AG09309 (cell line): Measurements from ENCODE around the gene LNPK.

ENCODE experiments used
- DNase-seq: peaks from one replicate; pipeline ENCODE4 v3.0.0-alpha.2; 2010; ENCODE audit warnings: low read depth
- H3K4me3 ChIP-seq: 2 replicates; pipeline ENCODE4 v1.5.1; 2011; ENCODE audit warnings: mild to moderate bottlenecking, low read depth, low read length, moderate library complexity; ENCODE audit not compliant: control insufficient read depth
- TF ChIP-seq, protein P1 (sequence below): IDR thresholded peaks from 2 replicates; pipeline ENCODE4 v1.5.1; 2011; ENCODE audit warnings: mild to moderate bottlenecking, low read depth, low read length, inconsistent platforms; ENCODE audit not compliant: insufficient read depth, control insufficient read depth; ENCODE audit errors: missing control alignments

LNPK gene, protein sequence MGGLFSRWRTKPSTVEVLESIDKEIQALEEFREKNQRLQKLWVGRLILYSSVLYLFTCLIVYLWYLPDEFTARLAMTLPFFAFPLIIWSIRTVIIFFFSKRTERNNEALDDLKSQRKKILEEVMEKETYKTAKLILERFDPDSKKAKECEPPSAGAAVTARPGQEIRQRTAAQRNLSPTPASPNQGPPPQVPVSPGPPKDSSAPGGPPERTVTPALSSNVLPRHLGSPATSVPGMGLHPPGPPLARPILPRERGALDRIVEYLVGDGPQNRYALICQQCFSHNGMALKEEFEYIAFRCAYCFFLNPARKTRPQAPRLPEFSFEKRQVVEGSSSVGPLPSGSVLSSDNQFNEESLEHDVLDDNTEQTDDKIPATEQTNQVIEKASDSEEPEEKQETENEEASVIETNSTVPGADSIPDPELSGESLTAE

DNA sequence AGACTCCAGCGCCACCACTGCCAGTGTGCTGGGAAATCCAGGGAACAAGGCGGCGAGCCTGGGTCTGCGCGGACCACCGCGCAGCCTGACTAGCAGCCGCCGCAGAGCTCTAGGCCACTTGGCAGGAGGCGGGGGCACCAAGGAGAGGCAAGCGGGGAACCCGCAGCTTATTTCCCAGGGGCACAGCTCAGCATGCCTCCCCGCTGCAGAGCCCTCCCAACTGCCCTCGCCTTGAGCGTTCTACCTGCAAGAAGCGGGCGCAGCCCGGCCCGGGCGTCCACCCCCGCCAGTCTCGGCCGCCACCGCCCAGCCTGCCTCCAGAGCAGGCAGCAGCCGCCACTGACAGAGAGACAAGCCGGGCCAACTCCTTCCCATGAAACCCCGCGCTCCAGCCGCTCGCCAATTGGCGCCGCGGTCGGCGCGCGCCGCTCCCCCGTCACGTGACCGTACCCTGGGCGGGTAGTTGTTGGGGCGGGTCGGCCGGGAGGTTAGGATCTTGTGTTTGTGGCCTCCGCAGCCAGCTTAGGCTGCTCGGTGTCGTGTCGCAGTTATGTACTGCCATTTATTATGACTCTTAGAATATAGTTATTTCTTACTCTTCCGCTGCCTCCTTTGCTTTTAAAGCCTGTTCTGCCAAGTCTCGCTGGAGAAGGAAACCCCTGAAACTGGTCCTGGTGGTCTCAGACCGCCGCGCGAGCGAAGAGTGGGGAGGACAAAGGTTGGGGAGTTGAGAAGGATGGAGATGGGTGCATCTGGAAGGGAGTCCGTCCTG lies at the start of gene LNPK:
Gene LNPK, minus strand, starts transcription at position 352 of the 772 bp plus-strand sequence. CDS start 6,683 bp downstream, outside the sequence.
- DNase-seq: peak; percentile 46
- peak within 1 kb of the TSS; percentile 83 for H3K4me3 ChIP-seq
- TF ChIP-seq, protein P1, sequence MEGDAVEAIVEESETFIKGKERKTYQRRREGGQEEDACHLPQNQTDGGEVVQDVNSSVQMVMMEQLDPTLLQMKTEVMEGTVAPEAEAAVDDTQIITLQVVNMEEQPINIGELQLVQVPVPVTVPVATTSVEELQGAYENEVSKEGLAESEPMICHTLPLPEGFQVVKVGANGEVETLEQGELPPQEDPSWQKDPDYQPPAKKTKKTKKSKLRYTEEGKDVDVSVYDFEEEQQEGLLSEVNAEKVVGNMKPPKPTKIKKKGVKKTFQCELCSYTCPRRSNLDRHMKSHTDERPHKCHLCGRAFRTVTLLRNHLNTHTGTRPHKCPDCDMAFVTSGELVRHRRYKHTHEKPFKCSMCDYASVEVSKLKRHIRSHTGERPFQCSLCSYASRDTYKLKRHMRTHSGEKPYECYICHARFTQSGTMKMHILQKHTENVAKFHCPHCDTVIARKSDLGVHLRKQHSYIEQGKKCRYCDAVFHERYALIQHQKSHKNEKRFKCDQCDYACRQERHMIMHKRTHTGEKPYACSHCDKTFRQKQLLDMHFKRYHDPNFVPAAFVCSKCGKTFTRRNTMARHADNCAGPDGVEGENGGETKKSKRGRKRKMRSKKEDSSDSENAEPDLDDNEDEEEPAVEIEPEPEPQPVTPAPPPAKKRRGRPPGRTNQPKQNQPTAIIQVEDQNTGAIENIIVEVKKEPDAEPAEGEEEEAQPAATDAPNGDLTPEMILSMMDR: no peak

DNA sequence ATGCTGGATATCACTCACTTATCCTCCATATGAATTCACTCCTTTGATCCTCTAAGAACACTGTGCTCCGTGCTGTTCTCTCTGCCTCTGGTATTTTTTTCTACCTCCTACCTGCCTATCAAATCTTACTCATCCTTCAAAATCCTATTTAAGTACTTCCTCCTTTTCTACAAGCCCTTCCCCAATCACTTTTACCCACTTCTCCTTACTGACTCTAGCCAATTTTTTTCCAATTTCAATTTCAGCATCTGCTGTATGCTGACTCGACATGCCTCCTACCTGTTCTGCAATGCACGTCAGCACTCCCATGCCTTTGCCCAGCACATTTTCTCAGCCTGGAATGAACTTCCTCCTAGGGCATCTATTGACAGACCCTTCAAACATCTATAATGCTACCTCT lies 37.3 kb upstream of the LNPK start:
- no peak for DNase-seq
- TF ChIP-seq, protein P1: no peak
- no peak overlapping the region for H3K4me3 ChIP-seq

DNA sequence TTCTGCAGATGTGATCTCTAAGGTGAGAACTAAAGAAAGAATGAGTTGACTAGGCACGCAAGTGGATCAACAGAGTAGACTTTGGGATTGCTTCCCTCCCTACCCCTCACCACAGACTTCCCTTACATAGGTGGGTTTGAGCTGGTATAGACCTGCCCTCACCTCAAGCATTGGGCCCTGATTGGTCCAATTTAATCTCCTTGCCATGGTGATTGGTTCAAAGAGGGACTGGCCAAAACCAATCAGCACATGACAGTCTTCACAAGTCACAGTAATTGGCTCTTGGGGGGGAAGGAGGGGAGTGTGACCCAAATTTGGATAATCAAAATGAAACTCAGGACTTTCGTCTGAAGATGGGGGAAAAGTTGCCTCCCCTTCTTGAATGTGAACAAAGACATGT lies 36.6 kb upstream of the LNPK start:
- TF ChIP-seq, protein P1: no peak
- no peak overlapping the region for H3K4me3 ChIP-seq
- no peak for DNase-seq

DNA sequence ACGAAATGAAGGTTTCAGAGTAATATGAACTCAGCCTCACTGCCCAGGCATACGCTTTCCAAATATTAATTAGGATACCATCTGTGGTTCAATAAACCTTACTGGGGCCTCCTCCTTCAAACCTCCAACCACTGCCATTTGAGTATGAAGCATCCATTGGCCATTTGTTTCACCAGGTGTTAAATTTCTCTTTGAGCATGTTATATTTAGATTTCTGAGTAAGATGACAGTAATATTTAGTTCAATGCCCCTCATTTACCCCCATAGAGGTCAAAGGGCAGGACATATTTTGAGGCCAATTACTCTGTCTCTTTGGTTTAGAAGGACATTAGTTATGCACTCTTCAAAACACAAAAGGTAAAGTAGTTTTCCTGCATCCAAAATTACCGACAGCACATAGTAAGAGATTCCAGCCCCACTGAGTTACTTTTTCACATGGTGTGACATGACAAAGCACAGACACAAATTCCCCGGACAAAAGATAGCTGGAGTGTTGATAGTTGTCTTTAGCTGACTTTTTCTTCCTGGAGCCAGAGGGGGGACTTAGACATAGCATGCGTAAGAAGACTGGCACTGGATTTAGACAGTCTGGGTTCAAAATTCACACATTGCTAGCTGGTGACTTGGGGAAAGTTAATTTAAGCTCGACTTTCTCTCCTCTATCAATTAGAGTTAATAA lies 33.1 kb upstream of the LNPK start:
- TF ChIP-seq, protein P1: no peak
- H3K4me3 ChIP-seq: no peak overlapping the region
- no peak for DNase-seq

DNA sequence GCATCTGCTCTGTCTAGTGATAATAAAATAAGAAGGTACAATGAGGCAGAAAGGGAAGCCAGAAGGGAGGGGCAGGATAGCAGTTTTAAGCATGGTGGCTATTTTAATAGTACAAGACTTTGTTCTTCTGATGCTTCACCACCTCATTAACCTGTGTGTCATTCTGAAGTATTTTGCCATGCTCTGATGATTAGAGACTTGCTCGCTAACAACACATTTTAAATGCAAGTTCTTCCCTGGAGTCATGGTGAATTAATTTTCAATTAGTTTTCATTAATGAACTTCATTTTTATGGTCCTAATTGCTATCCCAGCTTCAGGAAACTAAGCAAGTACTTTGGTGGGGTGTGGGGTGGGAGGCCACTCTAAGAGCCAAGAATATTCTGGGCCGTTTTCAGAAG lies 25.7 kb upstream of the LNPK start:
- TF ChIP-seq, protein P1: no peak
- H3K4me3 ChIP-seq: no peak overlapping the region
- no peak for DNase-seq

DNA sequence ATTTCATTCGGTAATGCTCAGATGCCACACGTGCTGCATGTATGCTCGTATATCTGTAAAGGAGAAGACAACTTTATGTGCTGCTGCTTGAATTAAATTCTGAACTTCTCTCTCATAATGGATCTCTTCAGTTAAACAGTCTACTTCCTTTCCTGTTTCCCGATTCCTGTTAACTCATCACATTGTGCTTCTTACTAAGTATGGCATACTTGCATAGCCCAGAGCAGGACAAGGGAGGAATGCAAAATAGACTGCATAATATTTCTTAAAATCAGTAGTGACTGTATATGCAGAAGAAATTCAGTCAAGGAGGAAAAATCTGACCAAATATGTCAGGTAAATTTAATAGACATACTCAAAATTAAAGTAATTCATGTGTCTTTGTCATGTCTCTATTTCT lies 23.9 kb upstream of the LNPK start:
- DNase-seq: no peak
- TF ChIP-seq, protein P1: no peak
- no peak overlapping the region for H3K4me3 ChIP-seq
